Karpas-422 (cell line): ENCODE results near the gene PFAS. TPM values are rescaled to one million over a fixed set of nuclear protein-coding genes. Genes with fewer than 3 reads are reported as not detected.

Source experiments
- DNase-seq: peaks from one replicate; pipeline ENCODE4 v3.0.0-alpha.2; 2015
- H2AFZ ChIP-seq: fragments of 200-600 bp; sonication (generic); 2 replicates; pipeline ENCODE4 v1.6.1; 2014; ENCODE audit warnings: antibody characterized with exemption, low read length, mixed read lengths
- H3K27ac ChIP-seq: fragments of 200-600 bp; sonication (generic); 2 replicates; pipeline ENCODE4 v1.5.1; 2014; ENCODE audit warnings: mild to moderate bottlenecking, low read length, moderate library complexity
- H3K27me3 ChIP-seq: fragments of 200-600 bp; sonication (generic); 2 replicates; pipeline ENCODE4 v1.6.1; 2014; ENCODE audit warnings: low read length, mixed read lengths
- H3K36me3 ChIP-seq: fragments of 200-600 bp; sonication (generic); 2 replicates; pipeline ENCODE4 v1.6.1; 2014; ENCODE audit warnings: low read length, mixed read lengths; ENCODE audit not compliant: insufficient read depth
- H3K4me1 ChIP-seq: fragments of 200-600 bp; sonication (generic); 2 replicates; pipeline ENCODE4 v1.6.1; 2014; ENCODE audit warnings: mild to moderate bottlenecking, low read length, mixed read lengths
- H3K4me2 ChIP-seq: fragments of 200-600 bp; sonication (generic); 2 replicates; pipeline ENCODE4 v1.6.1; 2014; ENCODE audit warnings: low read length, low read depth, mild to moderate bottlenecking; ENCODE audit not compliant: poor library complexity, severe bottlenecking
- H3K4me3 ChIP-seq: fragments of 200-600 bp; sonication (generic); 2 replicates; pipeline ENCODE4 v1.5.1; 2014; ENCODE audit warnings: mild to moderate bottlenecking, antibody characterized with exemption, low read length, mixed read lengths
- H3K79me2 ChIP-seq: fragments of 200-600 bp; sonication (generic); 2 replicates; pipeline ENCODE4 v1.6.1; 2014; ENCODE audit warnings: mild to moderate bottlenecking, low read length, mixed read lengths
- H3K9ac ChIP-seq: fragments of 200-600 bp; sonication (generic); 2 replicates; pipeline ENCODE4 v1.6.0; 2014; ENCODE audit warnings: low read length
- H3K9me2 ChIP-seq: fragments of 200-600 bp; sonication (generic), shearing (Covaris generic); replicated peaks from 2 replicates; pipeline ENCODE4 v1.6.0; 2014; ENCODE audit warnings: mild to moderate bottlenecking, low read length, moderate library complexity; ENCODE audit not compliant: insufficient read depth
- H3K9me3 ChIP-seq: fragments of 300-700, 200-600 bp; sonication (generic); 2 replicates; pipeline ENCODE4 v1.6.1; 2014; ENCODE audit warnings: low read length, mixed read lengths
- H4K20me1 ChIP-seq: fragments of 200-600 bp; sonication (generic); 2 replicates; pipeline ENCODE4 v1.6.1; 2014; ENCODE audit warnings: mild to moderate bottlenecking, antibody characterized with exemption, low read length, low read depth; ENCODE audit not compliant: insufficient read depth
- total RNA-seq: library from RNA; depleted of rRNA; stranded (reverse); fragments of >200 nt; shearing (Covaris generic); gene quantifications from 2 replicates; pipeline ENCODE4 v1.2.3, GENCODE V29; 2014; ENCODE audit warnings: low replicate concordance

PFAS gene
- total RNA-seq, 1 experiment from 2014 or later, result 39.9 TPM

DNA sequence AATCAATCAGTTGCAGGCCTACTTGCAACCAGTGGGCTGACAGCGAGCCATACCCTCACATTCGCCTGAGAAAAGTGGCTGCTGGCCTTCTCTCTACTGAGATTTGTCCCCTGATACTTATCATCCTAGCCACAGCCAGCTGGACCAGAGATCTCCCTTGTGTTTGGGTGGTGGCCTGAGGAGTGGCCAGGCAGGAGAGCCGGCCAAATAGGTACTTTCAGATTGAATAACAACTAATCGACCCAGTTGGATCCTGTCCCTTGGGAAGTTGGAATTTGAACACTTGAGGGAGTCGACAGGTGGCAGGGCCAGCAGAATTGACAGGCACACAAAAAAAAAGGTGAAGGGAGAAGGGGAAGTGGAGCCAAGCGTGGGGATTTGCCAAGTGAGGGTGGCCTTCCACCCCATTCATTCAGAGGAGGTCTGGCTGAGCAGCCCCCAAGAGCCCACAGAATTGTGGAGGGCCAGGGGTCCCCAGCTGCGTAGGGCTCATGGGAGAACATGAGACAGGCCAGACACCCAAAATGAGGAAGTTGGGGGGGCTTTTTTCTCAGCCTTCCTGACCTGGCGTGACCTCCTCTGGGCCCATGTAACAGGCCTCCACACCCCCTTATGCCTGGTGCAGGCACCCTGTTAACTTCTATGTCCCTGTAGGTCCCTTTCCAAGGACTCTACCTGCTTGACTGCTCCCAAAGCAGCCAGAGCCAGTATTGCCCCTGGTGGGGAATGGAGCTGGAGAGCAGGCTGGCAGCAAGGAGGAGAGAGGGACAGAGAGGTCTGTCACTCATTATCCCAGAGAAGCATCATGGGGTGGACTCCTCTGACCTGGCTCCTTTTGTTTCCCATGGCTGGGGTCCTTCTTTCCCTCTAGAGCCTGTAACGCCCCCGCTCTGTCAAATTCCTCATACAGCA lies 36.4 kb downstream of the PFAS start:
- peaks cover 34% of the 10 kb centered on the region for H3K4me1 ChIP-seq
- H3K4me3 ChIP-seq, result no peak overlapping the region
- no peaks in the 10 kb centered on the region for H3K36me3 ChIP-seq
- no peaks in the 10 kb centered on the region for H3K9me3 ChIP-seq
- H3K27ac ChIP-seq, result 0 out of 2 replicates have a peak overlapping the region, but pooled peaks have one; percentile 1
- no peak overlapping the region for H2AFZ ChIP-seq
- peak; percentile 70 for DNase-seq
- H3K27me3 ChIP-seq, result no peaks in the 10 kb centered on the region
- H3K4me2 ChIP-seq, result peak overlapping the region; percentile 19
- H3K79me2 ChIP-seq, result peaks cover 19% of the 10 kb centered on the region
- H3K9me2 ChIP-seq, result no peaks in the 10 kb centered on the region
- no peaks in the 10 kb centered on the region for H4K20me1 ChIP-seq
- peak overlapping the region; percentile 44; the same call in 1 of the 2 replicates for H3K9ac ChIP-seq

DNA sequence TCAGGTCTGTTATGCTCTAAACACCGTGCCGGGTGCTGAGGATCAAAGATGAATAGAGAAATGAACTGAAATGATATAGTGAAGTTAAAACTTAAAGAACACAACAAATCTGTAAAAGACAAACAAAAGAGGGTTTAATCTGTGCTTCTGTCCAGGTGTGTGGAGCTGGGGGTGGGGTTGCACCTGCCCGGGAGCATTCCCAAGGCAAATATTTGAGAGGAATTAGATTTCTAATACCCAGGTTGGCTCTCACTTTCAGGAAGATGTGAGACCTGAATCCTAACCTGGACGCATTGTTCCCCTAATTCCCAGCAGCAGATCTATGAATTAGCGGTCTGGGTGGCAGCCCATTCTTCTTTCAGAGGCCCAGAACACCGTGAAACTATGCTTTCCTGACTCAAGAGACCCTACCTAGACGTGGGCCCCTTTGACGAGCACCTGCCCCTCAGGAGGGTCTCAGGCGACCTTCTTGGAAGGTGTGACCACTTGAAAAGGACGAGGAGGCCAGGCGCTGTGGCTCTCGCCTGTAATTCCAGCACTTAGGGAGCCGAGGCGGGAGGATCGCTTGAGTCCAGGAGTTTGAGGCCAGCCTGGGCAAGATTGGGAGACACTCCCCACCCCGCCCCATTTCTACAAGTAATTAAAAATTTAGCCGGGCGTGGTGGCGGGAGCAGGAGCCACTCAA lies 38.7 kb downstream of the PFAS start:
- no peak for DNase-seq
- Histone ChIP-seq H3K27ac (peak overlapping the region; percentile 7; the same call in 1 of the 2 replicates), H3K36me3 (no peaks in the 10 kb centered on the region), H3K4me2 (peak overlapping the region; percentile 92), H3K9me2 (no peaks in the 10 kb centered on the region), H3K9ac (peak overlapping the region; percentile 90), H3K4me3 (peak overlapping the region; percentile 88), H3K79me2 (peaks cover 19% of the 10 kb centered on the region), H2AFZ (no peak overlapping the region), H3K4me1 (peaks cover 41% of the 10 kb centered on the region), H3K9me3 (no peaks in the 10 kb centered on the region), H4K20me1 (no peaks in the 10 kb centered on the region), H3K27me3 (no peaks in the 10 kb centered on the region)

DNA sequence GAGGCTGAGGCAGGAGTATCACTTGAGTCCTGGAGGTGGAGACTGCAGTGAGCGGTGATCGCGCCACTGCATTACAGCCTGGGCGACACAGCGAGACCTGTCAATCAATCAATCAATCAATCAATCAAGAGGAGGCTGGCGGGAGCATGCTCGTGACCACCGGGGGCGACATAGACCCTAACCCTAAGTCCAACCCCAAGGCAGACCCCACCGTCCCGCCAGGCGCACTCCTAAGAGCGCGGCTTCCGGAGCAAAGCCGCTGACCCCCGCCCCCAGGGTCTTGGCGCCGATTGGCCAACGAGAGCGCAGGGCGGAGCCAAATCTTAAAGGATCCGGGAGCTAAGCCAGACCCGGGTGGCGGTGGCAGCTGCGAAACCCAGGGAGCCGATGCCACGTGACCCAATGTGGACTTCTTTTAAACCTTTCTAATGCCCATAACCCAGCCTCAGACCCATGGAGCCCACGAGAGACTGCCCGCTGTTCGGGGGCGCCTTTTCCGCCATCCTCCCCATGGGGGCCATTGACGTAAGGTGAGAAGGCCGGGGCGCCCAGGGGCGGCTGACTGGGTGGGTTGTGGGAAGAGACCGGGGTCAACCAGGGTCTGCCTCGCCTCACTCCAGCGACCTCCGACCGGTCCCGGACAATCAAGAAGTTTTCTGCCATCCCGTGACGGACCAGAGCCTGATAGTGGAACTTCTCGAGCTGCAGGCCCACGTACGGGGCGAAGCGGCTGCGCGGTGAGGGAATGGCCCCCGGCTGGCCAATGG lies 39.4 kb downstream of the PFAS start, which contains the start of gene RANGRF:
TSS of gene RANGRF (plus strand) at position 335 of the 767 bp plus-strand sequence. CDS start at position 454, 119 bp downstream.
- no peaks in the 10 kb centered on the region for H3K9me2 ChIP-seq
- H3K79me2 ChIP-seq, result peaks cover 19% of the 10 kb centered on the region
- no peaks in the 10 kb centered on the region for H3K27me3 ChIP-seq
- H3K4me2 ChIP-seq, result peak within 1 kb of the TSS; percentile 92
- H3K9ac ChIP-seq, result peak within 1 kb of the TSS; percentile 90
- peak within 1 kb of the TSS; percentile 78 for H2AFZ ChIP-seq
- H3K27ac ChIP-seq, result peak within 1 kb of the TSS; percentile 74
- H3K4me3 ChIP-seq, result peak within 1 kb of the TSS; percentile 88
- H3K36me3 ChIP-seq, result no peaks in the 10 kb centered on the region
- peak; percentile 95 for DNase-seq
- no peaks in the 10 kb centered on the region for H3K9me3 ChIP-seq
- H4K20me1 ChIP-seq, result no peaks in the 10 kb centered on the region
- H3K4me1 ChIP-seq, result peaks cover 46% of the 10 kb centered on the region

DNA sequence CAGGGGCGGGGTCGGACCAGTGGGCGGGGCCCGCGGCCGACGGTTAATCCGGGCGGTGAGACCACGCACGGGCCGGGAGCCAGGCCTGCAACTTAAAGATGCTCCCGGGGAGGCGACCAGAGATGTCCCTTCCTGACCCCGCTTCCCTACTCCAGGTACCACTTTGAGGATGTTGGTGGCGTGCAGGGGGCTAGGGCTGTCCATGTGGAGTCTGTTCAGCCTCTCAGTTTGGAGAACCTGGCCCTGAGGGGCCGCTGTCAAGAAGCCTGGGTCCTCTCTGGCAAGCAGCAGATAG lies 40.0 kb downstream of the PFAS start:
- Histone ChIP-seq H3K27ac (peak overlapping the region; percentile 74), H3K9ac (peak overlapping the region; percentile 90), H3K9me3 (no peaks in the 10 kb centered on the region), H3K36me3 (no peaks in the 10 kb centered on the region), H3K4me2 (peak overlapping the region; percentile 92), H3K9me2 (no peaks in the 10 kb centered on the region), H2AFZ (peak overlapping the region; percentile 78; the same call in 1 of the 2 replicates), H4K20me1 (no peaks in the 10 kb centered on the region), H3K27me3 (no peaks in the 10 kb centered on the region), H3K79me2 (peaks cover 19% of the 10 kb centered on the region), H3K4me3 (peak overlapping the region; percentile 88), H3K4me1 (peaks cover 47% of the 10 kb centered on the region)
- no peak for DNase-seq

DNA sequence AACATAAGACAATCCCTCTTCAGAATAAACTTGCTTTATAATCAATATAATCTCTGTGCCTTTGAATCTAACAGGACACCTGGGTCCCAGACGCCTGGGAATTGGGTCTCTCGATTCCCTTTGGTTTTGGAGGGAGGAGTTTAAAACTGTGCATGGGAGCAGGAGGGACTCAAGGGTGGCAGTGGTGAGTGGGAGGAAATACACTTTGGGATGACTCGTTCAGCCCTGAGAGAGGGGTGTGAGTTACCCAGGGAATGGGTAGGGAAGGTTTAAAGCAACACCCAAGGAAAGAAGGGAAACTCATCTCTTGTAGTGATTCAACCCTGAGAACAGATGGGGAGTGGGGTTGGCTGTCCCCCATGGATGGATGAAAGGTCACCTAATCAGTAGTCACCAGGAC lies 41.0 kb downstream of the PFAS start:
- H3K79me2 ChIP-seq, result peaks cover 25% of the 10 kb centered on the region
- peak overlapping the region; percentile 90 for H3K9ac ChIP-seq
- H3K4me1 ChIP-seq, result peaks cover 56% of the 10 kb centered on the region
- no peak for DNase-seq
- H3K27me3 ChIP-seq, result no peaks in the 10 kb centered on the region
- H3K27ac ChIP-seq, result no peak overlapping the region; the same call in 1 of the 2 replicates
- H3K4me3 ChIP-seq, result peak overlapping the region; percentile 88
- H4K20me1 ChIP-seq, result no peaks in the 10 kb centered on the region
- no peaks in the 10 kb centered on the region for H3K9me2 ChIP-seq
- H2AFZ ChIP-seq, result no peak overlapping the region
- no peaks in the 10 kb centered on the region for H3K9me3 ChIP-seq
- H3K4me2 ChIP-seq, result peak overlapping the region; percentile 92
- no peaks in the 10 kb centered on the region for H3K36me3 ChIP-seq

DNA sequence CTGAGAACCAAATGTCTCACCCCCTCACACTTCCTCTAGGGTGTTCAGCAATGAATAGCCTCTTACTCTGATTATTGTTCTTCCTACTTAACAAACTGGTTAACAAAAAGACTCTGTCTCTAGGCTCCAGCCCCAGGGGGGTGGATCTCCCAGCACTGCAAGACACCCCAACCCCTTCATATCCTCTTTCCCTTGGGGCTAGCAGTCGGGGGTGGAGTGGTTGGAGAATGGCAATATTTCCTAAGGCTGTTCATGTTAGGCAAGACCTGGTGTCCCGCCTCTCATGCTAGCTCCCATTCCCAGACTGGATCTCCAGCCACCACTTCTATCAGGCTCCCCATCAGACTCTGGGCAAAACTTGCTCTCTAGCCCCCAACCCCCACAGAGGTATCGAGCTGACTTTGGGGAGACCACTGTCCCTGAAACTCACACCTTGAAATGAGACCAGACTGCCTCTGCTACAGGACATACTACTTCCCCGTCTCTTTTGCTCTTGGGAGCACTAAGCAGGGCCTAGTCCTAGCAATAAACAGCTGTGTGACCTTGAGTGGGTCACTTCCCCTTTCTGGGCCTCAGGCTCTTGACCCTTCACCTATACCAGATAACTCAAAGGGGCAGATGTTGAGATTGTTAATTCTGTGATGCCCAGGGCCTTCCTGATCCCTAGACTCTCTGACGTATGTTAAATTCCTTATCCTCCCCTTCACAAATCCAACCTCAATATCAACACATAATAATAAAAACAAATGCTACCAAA lies 43.7 kb downstream of the PFAS start:
- Histone ChIP-seq H3K9me2 (no peaks in the 10 kb centered on the region), H3K36me3 (no peaks in the 10 kb centered on the region), H3K27me3 (no peaks in the 10 kb centered on the region), H3K9ac (peak overlapping the region; percentile 56), H3K4me1 (peaks cover 37% of the 10 kb centered on the region), H3K9me3 (no peaks in the 10 kb centered on the region), H2AFZ (no peak overlapping the region), H4K20me1 (no peaks in the 10 kb centered on the region), H3K79me2 (peaks cover 23% of the 10 kb centered on the region), H3K4me3 (peak overlapping the region; percentile 43; the same call in 1 of the 2 replicates), H3K27ac (peak overlapping the region; percentile 67), H3K4me2 (peak overlapping the region; percentile 59)
- peak; percentile 62 for DNase-seq

DNA sequence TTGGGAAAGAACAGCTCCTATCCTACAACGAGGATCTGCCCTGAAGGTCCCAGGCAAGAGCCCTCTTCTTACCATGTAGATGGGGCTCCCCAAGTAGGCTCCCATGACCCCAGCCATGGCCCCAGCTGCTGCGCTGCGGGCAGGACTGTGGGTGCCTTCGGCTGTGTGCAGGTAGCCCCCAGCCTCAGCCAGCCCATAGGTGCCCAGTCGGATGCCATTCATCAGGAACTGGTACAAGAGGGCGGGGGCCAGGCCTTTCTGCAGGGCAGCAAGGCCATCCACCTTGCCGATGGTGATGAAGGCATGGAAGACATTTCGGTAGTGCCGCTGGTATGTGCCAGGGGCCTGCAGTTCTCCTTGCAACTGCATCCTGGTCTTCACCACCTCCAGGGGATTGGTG lies 45.3 kb downstream of the PFAS start:
- H3K27ac ChIP-seq, result no peak overlapping the region; the same call in 1 of the 2 replicates
- peaks cover 16% of the 10 kb centered on the region for H3K79me2 ChIP-seq
- H3K4me3 ChIP-seq, result peak overlapping the region; percentile 88
- DNase-seq, result no peak
- no peaks in the 10 kb centered on the region for H3K9me3 ChIP-seq
- no peaks in the 10 kb centered on the region for H3K36me3 ChIP-seq
- H4K20me1 ChIP-seq, result no peaks in the 10 kb centered on the region
- H3K9ac ChIP-seq, result peak overlapping the region; percentile 83
- no peaks in the 10 kb centered on the region for H3K9me2 ChIP-seq
- no peaks in the 10 kb centered on the region for H3K27me3 ChIP-seq
- H2AFZ ChIP-seq, result no peak overlapping the region
- H3K4me2 ChIP-seq, result peak overlapping the region; percentile 89
- peaks cover 33% of the 10 kb centered on the region for H3K4me1 ChIP-seq
